Naive thymus-derived CD8-positive, alpha-beta T cell (primary cell): ENCODE data around the gene MGAT4A. TPM values are rescaled to one million over a fixed set of nuclear protein-coding genes. Genes with fewer than 3 reads are reported as not detected.

ENCODE experiments used
- ATAC-seq, 2 donors: fragments of 150-1000 bp; cut with Tn5 transposase in 1 of 2; sonication (Bioruptor Pico), chemical (Tn5 transposase) in 1 of 2; 1 replicate in 1 of 2; 2 replicates in 1 of 2; pipeline ENCODE4 v1.10.0; 2021; ENCODE audit warnings: mild to moderate bottlenecking in 2 of 2, moderate library complexity in 2 of 2
- POLR2A ChIA-PET: fragments of 350-600 bp; sonication (Branson Sonifier 250); formaldehyde crosslinking; loops from one replicate; lab custom pipeline; 2021; ENCODE audit warnings: antibody characterized with exemption; lab: Charles Lee
- DNase-seq, 10 donors: peaks; one replicate each; pipeline versions ENCODE4 v3.0.0 to v3.0.0-alpha.2; 2020 to 2022
- H3K27ac Mint-ChIP-seq, 10 donors: one replicate each; pipeline ENCODE4 v1.8.0; 2020 to 2022; ENCODE audit warnings: mild to moderate bottlenecking in 10 of 10, mixed read lengths in 10 of 10, moderate library complexity in 4 of 10, inconsistent platforms in 1 of 10
- H3K27me3 Mint-ChIP-seq, 5 donors: one replicate each; pipeline ENCODE4 v1.8.0; 2021 to 2022; ENCODE audit warnings: mixed read lengths in 5 of 5
- H3K36me3 Mint-ChIP-seq, 3 donors: one replicate each; pipeline ENCODE4 v1.8.0; 2020 to 2022; ENCODE audit warnings: mixed read lengths in 3 of 3, mild to moderate bottlenecking in 2 of 3, inconsistent platforms in 1 of 3
- H3K4me1 Mint-ChIP-seq, 4 donors: one replicate each; pipeline ENCODE4 v1.8.0; 2021 to 2022; ENCODE audit warnings: mixed read lengths in 4 of 4
- H3K4me3 Mint-ChIP-seq, 10 donors: one replicate each; pipeline ENCODE4 v1.8.0; 2020 to 2022; ENCODE audit warnings: mild to moderate bottlenecking in 10 of 10, mixed read lengths in 10 of 10, moderate library complexity in 6 of 10, inconsistent platforms in 1 of 10
- H3K9me3 Mint-ChIP-seq, 9 donors: one replicate each; pipeline ENCODE4 v1.8.0; 2020 to 2022; ENCODE audit warnings: mixed read lengths in 9 of 9, mild to moderate bottlenecking in 3 of 9, inconsistent platforms in 1 of 9, moderate library complexity in 1 of 9
- polyA plus RNA-seq, 3 donors: library from polyadenylated mRNA; unstranded; fragments of 300-500 nt; fragmentation: Illumina TruSeq; gene quantifications; one replicate each; pipeline ENCODE4 v1.2.3, GENCODE V29; 2021
- total RNA-seq, 8 experiments: library from RNA in 2 of 8; stranded (reverse) in 2 of 8; gene quantifications; one replicate each; pipeline ENCODE4 v1.2.3 and lab custom pipeline; 2021 to 2026

Gene MGAT4A
- total and polyA plus RNA-seq, 5 experiments from 2014 or later, result 285 to 350 (median 295) TPM

DNA sequence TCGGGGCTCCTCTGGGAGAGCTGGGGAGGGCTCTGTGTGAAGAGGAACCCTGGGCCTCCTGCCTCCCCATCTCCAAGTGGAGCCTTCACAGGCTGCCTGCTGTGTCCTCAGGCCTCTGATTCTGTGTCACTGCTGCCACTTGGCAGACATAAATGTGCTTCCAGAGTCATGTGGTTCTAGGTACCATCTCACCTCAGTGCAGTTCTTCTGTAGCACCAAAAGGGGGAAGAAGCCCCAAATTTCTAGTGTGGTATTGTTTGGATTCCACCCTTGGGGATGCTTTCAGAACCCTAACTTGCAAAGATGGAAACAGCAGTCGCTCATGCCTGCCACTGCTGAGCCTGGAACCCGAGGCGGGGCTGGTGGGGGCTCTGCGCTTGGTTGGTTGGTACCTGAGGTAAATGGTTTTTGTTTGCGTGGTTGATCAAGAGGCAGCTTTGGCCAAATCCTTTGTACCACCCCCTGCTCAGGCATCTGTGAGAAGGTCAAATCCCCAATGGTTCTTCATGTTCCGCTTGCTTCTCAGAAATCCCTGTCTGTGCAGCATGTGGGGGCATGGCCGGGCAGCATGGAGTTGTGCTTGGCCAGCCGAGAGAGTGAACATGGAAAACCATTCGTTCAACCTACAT lies 150.2 kb downstream of the MGAT4A start:
- Mint-ChIP-seq H3K27ac (peak overlapping the region in 4 of 10 donors; percentile 12 to 73 (median 32)), H3K4me1 (peaks cover 0 to 4% (median 0%) of the 10 kb centered on the region in 4 donors)
- DNase-seq, result no peak

DNA sequence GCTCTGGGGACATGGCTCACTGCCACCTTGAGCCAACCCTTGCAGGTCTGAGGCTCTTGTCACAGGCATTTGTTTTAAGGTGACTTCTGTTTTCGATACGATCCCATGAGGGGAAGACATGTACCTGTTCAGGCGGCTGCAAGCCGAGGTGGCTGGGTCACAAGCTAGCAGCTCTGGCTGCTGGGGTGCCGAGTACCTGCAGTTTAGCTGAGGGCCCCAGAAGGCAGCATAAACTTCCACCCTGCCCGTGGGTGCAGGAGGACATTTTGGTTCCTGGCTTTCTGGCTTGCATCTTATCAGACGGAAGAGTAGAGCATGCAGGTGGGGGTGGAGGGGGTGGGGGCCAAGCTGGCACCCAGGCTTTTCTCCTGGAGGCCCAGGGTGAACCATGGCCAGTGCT lies 151.0 kb downstream of the MGAT4A start:
- Mint-ChIP-seq H3K27ac (peak overlapping the region in 1 of 10 donors; percentile 4), H3K9me3 (no peaks in the 10 kb centered on the region), H3K36me3 (peaks cover 0 to 90% (median 16%) of the 10 kb centered on the region in 3 donors), H3K4me3 (no peak overlapping the region), H3K4me1 (peaks cover 0 to 4% (median 0%) of the 10 kb centered on the region in 4 donors), H3K27me3 (no peaks in the 10 kb centered on the region)
- ATAC-seq (no peak), DNase-seq (no peak)
- POLR2A ChIA-PET, result no interaction called here

More for the DNA sequence above, 150.2 kb downstream of the MGAT4A start:
- POLR2A ChIA-PET, result no interaction called here
- no peaks in the 10 kb centered on the region for H3K9me3 Mint-ChIP-seq
- ATAC-seq, result peak in 1 of 2 donors; percentile 49
- peaks cover 0 to 89% (median 16%) of the 10 kb centered on the region in 3 donors for H3K36me3 Mint-ChIP-seq
- no peak overlapping the region for H3K4me3 Mint-ChIP-seq
- H3K27me3 Mint-ChIP-seq, result no peaks in the 10 kb centered on the region

DNA sequence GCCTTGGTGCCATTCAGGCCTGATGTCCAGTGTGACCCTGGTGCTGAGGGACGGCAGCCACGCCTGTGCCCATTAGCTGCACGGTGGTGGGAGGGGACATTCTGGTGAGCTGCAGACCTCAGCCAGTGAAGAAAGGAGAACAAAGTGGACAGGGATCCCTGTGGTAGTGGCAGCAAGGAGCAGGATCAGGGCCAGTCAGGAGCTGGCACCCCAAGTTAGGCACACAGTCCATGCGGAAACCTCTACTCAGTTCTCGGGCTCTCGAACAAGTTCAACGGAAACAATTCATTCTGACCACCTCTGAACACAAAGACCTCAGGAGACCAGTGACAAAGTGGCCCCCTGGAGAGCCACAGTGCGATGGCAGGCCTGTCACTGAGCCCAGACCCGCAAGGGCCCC lies 152.7 kb downstream of the MGAT4A start:
- ATAC-seq, result no peak
- Mint-ChIP-seq H3K9me3 (no peaks in the 10 kb centered on the region), H3K27ac (peak overlapping the region in 1 of 10 donors; percentile 40), H3K4me3 (no peak overlapping the region), H3K4me1 (peaks cover 0 to 1% (median 0%) of the 10 kb centered on the region in 4 donors), H3K27me3 (no peaks in the 10 kb centered on the region), H3K36me3 (peaks cover 0 to 91% (median 19%) of the 10 kb centered on the region in 3 donors)
- no peak for DNase-seq
- POLR2A ChIA-PET, result no interaction called here

DNA sequence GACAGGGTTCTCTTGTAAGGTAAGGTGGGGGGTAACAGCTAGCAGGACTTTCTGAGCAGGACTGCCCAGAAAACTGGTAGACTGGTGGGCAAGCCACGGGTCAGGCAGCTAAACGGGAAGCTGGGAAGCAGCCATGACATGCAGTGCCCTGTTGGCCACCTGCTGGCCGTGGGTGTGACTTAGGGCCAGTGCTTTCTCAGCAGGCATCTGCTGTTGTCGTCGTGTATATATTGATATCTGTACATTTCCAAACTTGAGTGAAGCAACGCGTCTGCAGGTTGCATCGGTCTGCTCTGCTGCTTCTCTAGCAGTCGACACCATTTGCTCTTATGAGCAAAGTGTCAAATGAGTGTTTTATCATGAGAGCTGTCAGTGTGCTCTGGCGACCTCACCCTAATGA lies 153.6 kb downstream of the MGAT4A start:
- Mint-ChIP-seq H3K36me3 (peaks cover 0 to 93% (median 20%) of the 10 kb centered on the region in 3 donors), H3K9me3 (no peaks in the 10 kb centered on the region), H3K27me3 (no peaks in the 10 kb centered on the region), H3K4me1 (peaks cover 0 to 1% (median 0%) of the 10 kb centered on the region in 4 donors), H3K27ac (peak overlapping the region in 2 of 10 donors; percentile 34 to 43), H3K4me3 (no peak overlapping the region)
- DNase-seq (no peak), ATAC-seq (no peak)
- POLR2A ChIA-PET, result no interaction called here

DNA sequence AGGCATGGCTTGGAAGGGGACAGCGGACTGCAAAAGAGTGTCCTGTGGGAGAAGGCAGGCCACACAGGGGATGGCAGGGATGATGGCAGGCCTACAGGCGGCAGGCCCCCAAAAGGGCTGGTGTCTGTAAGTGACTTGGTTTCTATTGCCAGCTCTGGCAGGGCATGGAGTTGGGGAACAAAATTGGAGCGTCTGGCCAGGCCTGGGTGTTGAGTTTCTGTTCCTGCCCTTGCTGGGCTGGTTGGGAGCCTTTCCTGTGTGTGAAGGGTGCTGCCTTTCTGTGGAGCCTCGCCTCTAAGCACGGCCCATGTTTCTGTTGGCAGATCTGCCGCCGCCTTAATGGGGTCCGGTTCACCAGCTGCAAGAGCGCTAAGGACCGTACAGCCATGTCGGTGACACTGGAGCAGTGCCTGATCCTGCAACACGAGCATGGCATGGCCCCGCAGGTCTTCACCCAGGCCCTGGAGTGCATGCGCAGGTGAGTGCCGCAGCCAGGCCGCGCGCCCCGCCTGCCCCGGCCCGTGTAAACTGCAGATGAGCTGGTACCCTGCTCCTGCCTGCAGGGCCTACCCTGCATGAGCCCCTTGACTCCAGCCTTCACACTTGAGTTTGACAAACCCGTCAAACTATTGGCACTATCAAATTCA lies 154.1 kb downstream of the MGAT4A start:
- H3K4me1 Mint-ChIP-seq, result peaks cover 0 to 1% (median 0%) of the 10 kb centered on the region in 4 donors
- DNase-seq (no peak), ATAC-seq (no peak)
- POLR2A ChIA-PET, result no interaction called here
- H3K27me3 Mint-ChIP-seq, result no peaks in the 10 kb centered on the region
- H3K27ac Mint-ChIP-seq, result peak overlapping the region in 3 of 10 donors; percentile 34 to 80 (median 43)
- H3K4me3 Mint-ChIP-seq, result no peak overlapping the region
- peaks cover 0 to 89% (median 21%) of the 10 kb centered on the region in 3 donors for H3K36me3 Mint-ChIP-seq
- H3K9me3 Mint-ChIP-seq, result no peaks in the 10 kb centered on the region

DNA sequence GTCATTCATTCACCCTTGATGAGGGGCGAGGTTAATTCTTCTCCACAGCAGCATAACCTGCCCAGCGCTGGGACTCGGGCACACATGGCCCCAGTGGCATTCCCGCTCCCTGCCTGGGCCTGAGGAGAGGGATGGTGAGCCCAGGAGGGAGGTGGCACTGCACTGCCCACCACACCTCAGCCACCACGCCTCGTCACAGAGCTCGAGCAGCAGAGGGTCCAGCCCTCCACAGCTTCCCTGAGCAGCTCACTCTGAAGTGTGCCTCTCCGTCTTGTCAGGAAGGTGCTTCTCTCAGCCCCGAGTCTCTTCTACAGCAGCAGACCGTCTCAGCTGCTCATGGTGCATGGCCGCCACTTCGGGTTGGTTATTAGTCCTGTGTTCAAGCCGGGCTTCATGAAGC lies 157.5 kb downstream of the MGAT4A start:
- ATAC-seq, result no peak
- DNase-seq, result no peak
- peaks cover 0 to 88% (median 22%) of the 10 kb centered on the region in 3 donors for H3K36me3 Mint-ChIP-seq
- H3K4me3 Mint-ChIP-seq, result no peak overlapping the region
- no peaks in the 10 kb centered on the region for H3K27me3 Mint-ChIP-seq
- H3K4me1 Mint-ChIP-seq, result peaks cover 0 to 10% (median 6%) of the 10 kb centered on the region in 4 donors
- H3K27ac Mint-ChIP-seq, result peak overlapping the region in 4 of 10 donors; percentile 33 to 71 (median 54)
- H3K9me3 Mint-ChIP-seq, result no peaks in the 10 kb centered on the region
- POLR2A ChIA-PET, result no interaction called here

DNA sequence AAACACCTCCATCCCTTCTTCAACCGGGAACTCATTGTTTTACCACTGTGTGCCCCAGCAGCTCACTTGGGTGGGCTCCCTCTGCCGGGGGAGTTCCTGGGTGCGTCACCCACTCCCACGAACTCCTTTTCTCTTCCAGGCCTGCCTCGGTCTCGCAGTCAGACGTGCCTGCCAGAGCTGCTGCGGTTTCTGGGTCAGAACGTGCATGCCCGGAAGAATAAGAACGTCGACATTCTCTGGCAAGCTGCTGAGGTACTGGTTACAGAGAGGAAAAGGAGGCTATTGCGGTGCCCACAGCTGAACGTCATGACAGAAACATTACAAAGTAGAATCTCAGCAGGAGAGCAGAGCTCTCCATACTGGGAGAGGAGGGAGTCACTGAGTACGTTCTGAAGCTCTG lies 158.3 kb downstream of the MGAT4A start:
- Mint-ChIP-seq H3K36me3 (peaks cover 0 to 86% (median 17%) of the 10 kb centered on the region in 3 donors), H3K27me3 (no peaks in the 10 kb centered on the region), H3K9me3 (no peaks in the 10 kb centered on the region), H3K4me1 (peaks cover 0 to 10% (median 6%) of the 10 kb centered on the region in 4 donors), H3K4me3 (no peak overlapping the region), H3K27ac (peak overlapping the region in 4 of 10 donors; percentile 12 to 62 (median 44))
- no peak for ATAC-seq
- no peak for DNase-seq
- POLR2A ChIA-PET, result interaction anchor here (0.6 kb wide), 1 partner anchor 12 kb away, joined by 3 read pairs; no protein-coding TSS in a partner anchor

DNA sequence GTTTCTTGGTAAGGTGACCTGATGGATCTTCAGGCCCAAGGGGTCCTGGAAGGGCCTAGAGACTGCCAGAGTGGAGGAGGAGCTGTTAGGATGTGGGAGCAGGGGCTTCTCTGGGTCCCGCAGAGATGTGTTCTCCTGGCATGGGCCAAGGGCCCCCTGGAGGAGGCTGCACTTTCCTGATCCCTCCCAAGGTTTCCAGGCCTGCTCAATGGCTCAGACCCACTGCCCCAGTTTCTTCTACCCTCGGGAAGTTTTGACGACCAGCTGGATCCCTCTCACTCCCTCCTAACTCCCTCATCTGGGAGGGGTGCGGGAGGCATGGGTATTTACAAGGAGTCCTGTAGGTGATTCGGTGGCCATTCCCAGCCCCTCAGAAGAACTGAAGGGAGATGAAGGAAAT lies 158.7 kb downstream of the MGAT4A start:
- Mint-ChIP-seq H3K9me3 (no peaks in the 10 kb centered on the region), H3K27ac (peak overlapping the region in 4 of 10 donors; percentile 9 to 72 (median 48)), H3K4me1 (peaks cover 0 to 10% (median 5%) of the 10 kb centered on the region in 4 donors), H3K27me3 (no peaks in the 10 kb centered on the region), H3K4me3 (no peak overlapping the region), H3K36me3 (peaks cover 0 to 85% (median 14%) of the 10 kb centered on the region in 3 donors)
- POLR2A ChIA-PET, result no interaction called here
- DNase-seq (no peak), ATAC-seq (no peak)

DNA sequence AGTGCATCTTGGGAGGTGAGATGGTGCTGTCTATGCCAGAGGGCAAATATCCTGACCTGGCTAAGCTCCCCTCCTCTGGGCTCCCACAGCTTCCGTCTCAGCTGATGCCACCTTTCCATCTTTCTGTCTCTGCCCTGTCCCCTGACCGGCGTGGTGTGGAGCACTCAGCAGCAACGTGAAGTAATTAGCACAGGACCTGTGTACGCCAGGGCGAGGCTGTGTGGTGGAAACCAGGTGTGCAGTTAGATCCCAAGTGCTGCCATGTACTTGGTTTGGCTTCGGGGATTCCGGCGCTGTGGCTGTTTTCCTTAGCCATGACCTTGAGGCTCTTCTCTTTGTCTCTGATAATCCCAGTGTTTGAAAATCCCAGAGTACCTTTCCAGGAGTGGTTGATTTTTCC lies 159.1 kb downstream of the MGAT4A start:
- H3K27me3 Mint-ChIP-seq, result no peaks in the 10 kb centered on the region
- POLR2A ChIA-PET, result no interaction called here

DNA sequence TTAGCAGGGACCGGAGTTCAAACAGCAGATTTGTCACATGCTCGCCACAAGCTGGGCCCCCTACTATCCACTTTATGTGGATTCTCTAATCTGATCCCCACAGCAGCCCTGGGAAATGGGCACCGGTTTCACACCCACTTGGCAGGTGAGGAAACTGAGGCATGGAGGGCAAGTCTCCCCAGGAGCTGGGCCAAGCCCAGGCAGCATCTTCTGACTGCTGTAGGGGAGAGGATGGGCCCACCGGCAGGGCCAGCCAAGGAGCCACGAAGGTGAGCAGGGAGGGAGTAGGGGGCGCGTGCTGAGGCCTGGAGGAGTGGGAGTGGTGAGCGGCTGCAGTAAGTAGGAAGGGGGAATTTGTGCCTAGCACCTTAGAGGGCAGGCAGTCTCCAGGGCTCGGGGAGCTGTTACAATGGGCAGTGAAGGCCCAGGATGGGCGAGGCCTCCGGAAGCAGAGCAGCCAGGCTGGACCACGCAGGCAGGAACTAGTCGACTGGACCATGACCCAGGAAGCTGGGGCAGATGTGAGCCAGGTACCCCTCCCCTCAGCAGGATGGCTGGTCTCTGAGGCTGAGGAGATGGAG lies 159.7 kb downstream of the MGAT4A start:
- no peaks in the 10 kb centered on the region for H3K9me3 Mint-ChIP-seq
- no peak for ATAC-seq
- peaks cover 0 to 86% (median 19%) of the 10 kb centered on the region in 3 donors for H3K36me3 Mint-ChIP-seq
- H3K4me1 Mint-ChIP-seq, result peaks cover 0 to 13% (median 9%) of the 10 kb centered on the region in 4 donors
- no peak for DNase-seq
- peak overlapping the region in 3 of 10 donors; percentile 24 to 91 (median 49) for H3K27ac Mint-ChIP-seq
- POLR2A ChIA-PET, result no interaction called here
- H3K4me3 Mint-ChIP-seq, result no peak overlapping the region
- no peaks in the 10 kb centered on the region for H3K27me3 Mint-ChIP-seq

More for the DNA sequence above, 159.1 kb downstream of the MGAT4A start:
- Mint-ChIP-seq H3K4me1 (peaks cover 0 to 10% (median 7%) of the 10 kb centered on the region in 4 donors), H3K9me3 (no peaks in the 10 kb centered on the region), H3K36me3 (peaks cover 0 to 86% (median 18%) of the 10 kb centered on the region in 3 donors), H3K4me3 (no peak overlapping the region), H3K27ac (peak overlapping the region in 3 of 10 donors; percentile 37 to 72 (median 49))
- ATAC-seq, result no peak
- no peak for DNase-seq

DNA sequence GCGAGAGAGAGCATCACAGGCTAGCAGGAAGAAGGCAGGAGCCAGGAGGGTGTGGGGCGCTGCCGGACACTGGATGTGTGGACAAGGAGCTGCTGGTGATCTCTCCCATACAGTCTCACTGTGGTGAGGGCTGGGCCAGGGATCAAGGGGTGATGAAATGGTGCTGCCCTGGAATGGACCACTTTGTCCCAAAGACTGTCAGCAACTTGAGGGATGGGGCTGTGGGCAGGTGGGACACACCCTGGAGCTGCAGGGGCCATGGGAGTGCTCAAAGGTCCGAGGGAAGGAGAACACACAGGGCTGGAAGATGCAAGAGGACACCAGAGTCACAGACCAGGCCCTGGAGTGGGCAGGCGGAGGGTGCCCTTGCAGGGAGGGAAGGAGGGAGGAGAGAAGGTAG lies 160.6 kb downstream of the MGAT4A start:
- Mint-ChIP-seq H3K4me1 (peaks cover 0 to 16% (median 9%) of the 10 kb centered on the region in 4 donors), H3K27me3 (no peaks in the 10 kb centered on the region), H3K36me3 (peaks cover 0 to 87% (median 21%) of the 10 kb centered on the region in 3 donors), H3K4me3 (no peak overlapping the region), H3K9me3 (no peaks in the 10 kb centered on the region), H3K27ac (peak overlapping the region in 8 of 10 donors; percentile 25 to 91 (median 54))
- POLR2A ChIA-PET, result no interaction called here
- DNase-seq (no peak), ATAC-seq (no peak)

DNA sequence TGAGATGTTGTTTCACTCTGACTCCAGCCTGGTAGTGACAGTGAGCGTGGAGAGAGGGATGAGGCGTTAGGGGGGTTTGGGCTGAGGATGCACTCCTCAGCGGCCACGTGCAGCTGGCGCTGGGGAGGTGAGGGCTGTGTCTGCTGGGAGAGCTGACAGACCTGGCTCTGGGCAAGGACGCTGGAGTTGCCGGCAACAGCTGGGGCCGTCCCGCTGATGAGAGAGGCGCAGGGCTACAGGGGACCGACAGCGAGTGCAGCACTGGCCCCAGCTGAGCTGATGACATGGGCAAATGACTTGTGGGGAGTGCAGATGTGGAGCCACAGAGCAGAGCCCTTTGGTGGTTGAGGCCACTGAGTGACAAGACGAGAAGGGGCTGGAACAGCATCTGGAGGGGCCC lies 161.0 kb downstream of the MGAT4A start:
- no peaks in the 10 kb centered on the region for H3K9me3 Mint-ChIP-seq
- H3K4me1 Mint-ChIP-seq, result peaks cover 0 to 16% (median 9%) of the 10 kb centered on the region in 4 donors
- DNase-seq, result no peak
- peak overlapping the region in 9 of 10 donors; percentile 20 to 91 (median 53) for H3K27ac Mint-ChIP-seq
- no peak overlapping the region for H3K4me3 Mint-ChIP-seq
- peaks cover 0 to 87% (median 21%) of the 10 kb centered on the region in 3 donors for H3K36me3 Mint-ChIP-seq
- POLR2A ChIA-PET, result no interaction called here
- no peak for ATAC-seq
- no peaks in the 10 kb centered on the region for H3K27me3 Mint-ChIP-seq
